Heart left ventricle (tissue), 16 donors: ENCODE results near the gene CIAO1. TPM values are rescaled to one million over a fixed set of nuclear protein-coding genes. Genes with fewer than 3 reads are reported as not detected.

Experiments
- ATAC-seq, 4 donors: fragments of 200-7000 bp; cut with Tn5 transposase; one replicate each; pipeline ENCODE4 v1.9.1; 2020 to 2022; ENCODE audit warnings: moderate library complexity in 4 of 4, mild to moderate bottlenecking in 3 of 4, moderate number of reproducible peaks in 1 of 4
- DNase-seq, 5 donors: peaks; one replicate each; pipeline ENCODE4 v3.0.0-alpha.2; 2020
- H3K27ac ChIP-seq, 12 donors: fragments of 200-600 bp; sonication (generic) in 4 of 12; one replicate each; pipeline versions ENCODE4 v1.5.0 to v1.8.0; 2016 to 2022; ENCODE audit warnings: mild to moderate bottlenecking in 2 of 12
- H3K27me3 ChIP-seq, 9 donors: fragments of 200-600 bp; sonication (generic) in 2 of 9; one replicate each; pipeline versions ENCODE4 v1.5.1 to v1.8.0; 2016 to 2022; ENCODE audit warnings: mild to moderate bottlenecking in 3 of 9
- H3K36me3 ChIP-seq, 9 donors: fragments of 200-600 bp; sonication (generic) in 2 of 9; one replicate each; pipeline versions ENCODE4 v1.5.0 to v1.8.0; 2018 to 2022; ENCODE audit warnings: mild to moderate bottlenecking in 2 of 9
- H3K4me1 ChIP-seq, 12 donors: fragments of 200-600 bp; sonication (generic) in 4 of 12; one replicate each; pipeline versions ENCODE4 v1.5.0 to v1.8.0; 2016 to 2022; ENCODE audit warnings: mild to moderate bottlenecking in 3 of 12
- H3K4me3 ChIP-seq, 12 donors: fragments of 200-600 bp; sonication (generic) in 4 of 12; one replicate each; pipeline versions ENCODE4 v1.5.0 to v1.8.0; 2017 to 2022; ENCODE audit warnings: mild to moderate bottlenecking in 9 of 12, moderate library complexity in 4 of 12
- H3K9me3 ChIP-seq, 12 donors: fragments of 200-600 bp; sonication (generic) in 4 of 12; one replicate each; pipeline versions ENCODE4 v1.5.0 to v1.8.0; 2016 to 2022; ENCODE audit warnings: mild to moderate bottlenecking in 1 of 12
- CTCF ChIP-seq, 12 donors: fragments of 200-600 bp; sonication (generic) in 4 of 12; IDR thresholded peaks; one replicate each; pipeline versions ENCODE4 v1.5.0 to v1.8.0; 2018 to 2022; ENCODE audit warnings: antibody characterized with exemption in 12 of 12, mild to moderate bottlenecking in 5 of 12
- POLR2A ChIP-seq, 2 donors: fragments of 450-650 bp; IDR thresholded peaks; one replicate each; pipeline ENCODE4 v1.6.1; 2017; ENCODE audit warnings: antibody characterized with exemption in 2 of 2, mild to moderate bottlenecking in 2 of 2, moderate library complexity in 2 of 2
- WGBS, 4 donors: extraction: QIAGEN DNeasy Blood & Tissue Kit in 2 of 4; methylation state at CpG; one replicate each; pipeline versions ENCODE4 v1.1.5 to v1.1.7; 2013 to 2018; 5-methylcytosine and 5-hydroxymethylcytosine counted together
- intact Hi-C, 10 donors: fragments of 100-400 bp; cut with DNase I; formaldehyde crosslinking; loops; one replicate each; pipeline versions ENCODE4 v1.11.1 to v1.14.2; 2022
- polyA plus RNA-seq, 2 donors: library from polyadenylated mRNA; stranded (reverse); fragments of 200-250 nt; gene quantifications; one replicate each; pipeline ENCODE4 v1.2.3, GENCODE V29; 2013
- total RNA-seq, 9 donors: library from RNA; depleted of rRNA in 2 of 9; stranded (reverse); fragments of >200 nt in 2 of 9; fragmentation: NEBNext Ultra II Directional in 3 of 9; extraction: Animal tissue kit (Norgen Biotek cat#: 25700) in 3 of 9; gene quantifications; one replicate each; pipeline versions ENCODE4 v1.1.0 to v1.2.4, GENCODE V29; 2016 to 2023
- donor health status: ischemic (EF 13 %, LVEDD 7.1; RV severe dilation, severe dysfunction).
- donor health status: healthy with polysubstance abuse.
- donor health status: DM: no; HTN: yes; CAD: no.
- donor health status: DM: no; HTN: no; CAD: no.
- donor health status: ischemic (EF 25% LVEDD 6.9; RV normal size, moderate dysfunction).
- donor health status: ischemic (EF 25% LVEDD 5.7; RV mildly dilated, moderate dysfunction).
- donor health status: healthy.
- donor health status: DM: yes; HTN: yes; CAD: no.
- donor health status: ischemic (EF 35%, LVEDD 5.7; RV mildly dilated, moderate dysfunction).
- donor health status: nonischemic (EF 11% LVEDD 7.7; RV severe dilation, severe dysfunction).
- donor health status: DM: yes; HTN: yes; CAD: no.
- donor health status: PGD.
- donor health status: ischemic (EF 29% LVEDD 5.4; RV normal size, mild dysfunction).
- donor health status: nonischemic (EF 23%, LVEDD 6.1; RV moderate dilation, normal function).

The CIAO1 gene
- total and polyA plus RNA-seq, 11 donors, result 20.5 to 109 (median 68.7) TPM

- H3K4me1 ChIP-seq, result peaks cover 26 to 67% (median 61%) of the 10 kb centered on the region in 12 donors
- DNase-seq (peak in 2 of 5 donors; percentile 38 to 41), ATAC-seq (peak in 1 of 4 donors; percentile 4)
- H3K27ac ChIP-seq, result peak overlapping the region; percentile 86 to 98 (median 95)
- 8 to 13% (median 9%) methylated on average over 21 to 33 of the region's 33 CpGs for WGBS, 4 donors
- peaks cover 0 to 57% (median 51%) of the 10 kb centered on the region in 9 donors for H3K36me3 ChIP-seq
- no peaks in the 10 kb centered on the region for H3K27me3 ChIP-seq
- intact Hi-C loops, result loop anchor here in 9 of 10 donors (2.0 to 10.0 kb wide), 9 partner anchors 37 to 130 kb away; partner anchors contain the start of genes ASTL (in 5 of the 9), STARD7 (in 3 of the 9) and DUSP2 (in 2 of the 9)
- peak overlapping the region; percentile 72 to 100 (median 90) for H3K4me3 ChIP-seq
- H3K9me3 ChIP-seq, result no peaks in the 10 kb centered on the region
- no peak for TF ChIP-seq POLR2A (IDR thresholded peaks at IDR 0.05)
- peak in 9 of 12 donors; percentile 13 to 50 (median 31) for TF ChIP-seq CTCF (IDR thresholded peaks at IDR 0.05)
Measured at GRCh38 chr2:96264656-96265348, 1.2 kb upstream of the CIAO1 start.

- intact Hi-C loops, result loop anchor here in 7 of 10 donors (2.0 to 10.0 kb wide), 8 partner anchors 37 to 131 kb away; partner anchors contain the start of genes ASTL (in 3 of the 7), DUSP2 (in 2 of the 7) and STARD7 (in 1 of the 7)
- ATAC-seq, result peak; percentile 5 to 44 (median 37)
- Histone ChIP-seq H3K27ac (peak overlapping the region; percentile 86 to 98 (median 95)), H3K4me3 (peak overlapping the region; percentile 72 to 100 (median 90)), H3K4me1 (peaks cover 20 to 62% (median 55%) of the 10 kb centered on the region in 12 donors), H3K36me3 (peaks cover 0 to 63% (median 57%) of the 10 kb centered on the region in 9 donors), H3K9me3 (no peaks in the 10 kb centered on the region), H3K27me3 (no peaks in the 10 kb centered on the region)
- TF ChIP-seq POLR2A (IDR thresholded peaks at IDR 0.05), result no peak
- no peak for TF ChIP-seq CTCF (IDR thresholded peaks at IDR 0.05)
- DNase-seq, result peak; percentile 70 to 79 (median 75)
- 0 to 3% (median 1%) methylated on average over 24 to 49 of the region's 49 CpGs for WGBS, 4 donors
Measured at GRCh38 chr2:96265349-96265839, 631 bp upstream of the CIAO1 start.

- WGBS, 4 donors, result 70 to 75% (median 73%) methylated on average over 12 of the region's 12 CpGs
- Histone ChIP-seq H3K36me3 (peaks cover 0 to 70% (median 66%) of the 10 kb centered on the region in 9 donors), H3K4me1 (peaks cover 12 to 42% (median 36%) of the 10 kb centered on the region in 12 donors), H3K27ac (peak overlapping the region in 4 of 12 donors; percentile 81 to 98 (median 87)), H3K9me3 (no peaks in the 10 kb centered on the region), H3K27me3 (no peaks in the 10 kb centered on the region), H3K4me3 (peak overlapping the region in 9 of 12 donors; percentile 82 to 100 (median 90))
- DNase-seq, result no peak
- TF ChIP-seq POLR2A (IDR thresholded peaks at IDR 0.05) (no peak), CTCF (IDR thresholded peaks at IDR 0.05) (peak in 3 of 12 donors; percentile 9 to 18 (median 11))
- intact Hi-C loops, result loop anchor here in 7 of 10 donors (2.0 to 10.0 kb wide), 7 partner anchors 35 to 133 kb away; partner anchors contain the start of genes SNRNP200 (in 3 of the 7), ASTL (in 2 of the 7) and DUSP2 (in 2 of the 7)
- ATAC-seq, result no peak
Measured at GRCh38 chr2:96267159-96267971, 1.3 kb downstream of the CIAO1 start.
